H9 (cell line): ENCODE measurements around the gene C1orf198. TPM values are rescaled to one million over a fixed set of nuclear protein-coding genes. Genes with fewer than 3 reads are reported as not detected.

ENCODE experiments used
- DNase-seq: peaks from one replicate; pipeline ENCODE4 v3.0.0-alpha.2; 2017
- H2AFZ ChIP-seq: one replicate; pipeline ENCODE4 v1.6.1; 2013; ENCODE audit warnings: mild to moderate bottlenecking, low read length, control low read depth, moderate library complexity
- H2AK5ac ChIP-seq: 2 replicates; pipeline ENCODE4 v1.6.1; 2013; ENCODE audit warnings: low read length, control low read depth, mixed read lengths; ENCODE audit not compliant: insufficient read length
- H2BK120ac ChIP-seq: one replicate; pipeline ENCODE4 v1.6.1; 2013; ENCODE audit warnings: low read depth, mild to moderate bottlenecking, low read length, control low read depth, inconsistent platforms; ENCODE audit not compliant: poor library complexity, severe bottlenecking
- H2BK12ac ChIP-seq: 2 replicates; pipeline ENCODE4 v1.6.1; 2013; ENCODE audit warnings: low read length, control low read depth, mixed read lengths, low read depth; ENCODE audit not compliant: insufficient read length
- H2BK15ac ChIP-seq: 2 replicates; pipeline ENCODE4 v1.6.1; 2013; ENCODE audit warnings: low read depth, low read length, control low read depth
- H2BK20ac ChIP-seq: one replicate; pipeline ENCODE4 v1.6.1; 2013; ENCODE audit warnings: low read depth, mild to moderate bottlenecking, low read length, control low read depth, inconsistent platforms; ENCODE audit not compliant: poor library complexity, severe bottlenecking
- H2BK5ac ChIP-seq: 2 replicates; pipeline ENCODE4 v1.6.1; 2013; ENCODE audit warnings: low read length, control low read depth, mixed read lengths; ENCODE audit not compliant: insufficient read length
- H3K14ac ChIP-seq: 2 replicates; pipeline ENCODE4 v1.6.1; 2013; ENCODE audit warnings: low read length, control low read depth; ENCODE audit not compliant: insufficient read depth
- H3K18ac ChIP-seq: 2 replicates; pipeline ENCODE4 v1.6.1; 2013; ENCODE audit warnings: low read depth, mild to moderate bottlenecking, mixed read lengths, low read length, control low read depth; ENCODE audit not compliant: insufficient read length
- H3K23ac ChIP-seq: 2 replicates; pipeline ENCODE4 v1.6.1; 2013; ENCODE audit warnings: low read length, control low read depth, mixed read lengths, low read depth; ENCODE audit not compliant: insufficient read length
- H3K23me2 ChIP-seq: 2 replicates; pipeline ENCODE4 v1.6.1; 2013; ENCODE audit warnings: low read depth, mild to moderate bottlenecking, mixed read lengths, low read length, control low read depth; ENCODE audit not compliant: insufficient read length, poor library complexity, severe bottlenecking
- H3K27ac ChIP-seq: 2 replicates; pipeline ENCODE4 v1.5.1; 2013; ENCODE audit warnings: low read length, control low read depth, mixed read lengths, low read depth; ENCODE audit not compliant: insufficient read length
- H3K27me3 ChIP-seq: 2 replicates; pipeline ENCODE4 v1.6.1; 2013; ENCODE audit warnings: low read length, control low read depth, inconsistent platforms; ENCODE audit not compliant: insufficient read depth
- H3K4ac ChIP-seq: 2 replicates; pipeline ENCODE4 v1.6.1; 2013; ENCODE audit warnings: low read depth, mild to moderate bottlenecking, control low read depth, inconsistent platforms, low read length, moderate library complexity
- H3K4me1 ChIP-seq: 2 replicates; pipeline ENCODE4 v1.6.1; 2013; ENCODE audit warnings: low read length, control low read depth, inconsistent platforms; ENCODE audit not compliant: insufficient read depth
- H3K4me2 ChIP-seq: 2 replicates; pipeline ENCODE4 v1.6.1; 2013; ENCODE audit warnings: low read length, control low read depth, mixed read lengths; ENCODE audit not compliant: insufficient read length, insufficient read depth
- H3K56ac ChIP-seq: 2 replicates; pipeline ENCODE4 v1.6.1; 2013; ENCODE audit warnings: low read depth, mild to moderate bottlenecking, mixed read lengths, low read length, control low read depth; ENCODE audit not compliant: insufficient read length
- H3K79me1 ChIP-seq: 2 replicates; pipeline ENCODE4 v1.6.1; 2013; ENCODE audit warnings: low read depth, mild to moderate bottlenecking, moderate library complexity, low read length, control low read depth, inconsistent platforms; ENCODE audit not compliant: insufficient read depth, poor library complexity, severe bottlenecking
- H3K79me2 ChIP-seq: 2 replicates; pipeline ENCODE4 v1.6.1; 2013; ENCODE audit warnings: low read length, control low read depth, inconsistent platforms; ENCODE audit not compliant: insufficient read depth
- H3K9ac ChIP-seq: 2 replicates; pipeline ENCODE4 v1.6.1; 2013; ENCODE audit warnings: low read length, control low read depth, mixed read lengths; ENCODE audit not compliant: insufficient read length; ENCODE audit errors: extremely low read depth
- H3K9me3 ChIP-seq: one replicate; pipeline ENCODE4 v1.6.1; 2013; ENCODE audit warnings: low read depth, low read length, inconsistent platforms; ENCODE audit not compliant: control insufficient read depth
- H3T11ph ChIP-seq: one replicate; pipeline ENCODE4 v1.6.1; 2013; ENCODE audit warnings: mild to moderate bottlenecking, low read length, control low read depth, inconsistent platforms
- H4K20me1 ChIP-seq: one replicate; pipeline ENCODE4 v1.6.1; 2013; ENCODE audit not compliant: control insufficient read depth, insufficient read length, insufficient read depth
- H4K5ac ChIP-seq: 2 replicates; pipeline ENCODE4 v1.6.1; 2013; ENCODE audit warnings: low read depth, mild to moderate bottlenecking, mixed read lengths, low read length, control low read depth; ENCODE audit not compliant: insufficient read length
- H4K8ac ChIP-seq: replicated peaks from 2 replicates; pipeline ENCODE4 v1.6.1; 2013; ENCODE audit warnings: low read length, control low read depth, mixed read lengths, low read depth; ENCODE audit not compliant: insufficient read length
- H4K91ac ChIP-seq: 2 replicates; pipeline ENCODE4 v1.6.1; 2013; ENCODE audit warnings: low read depth, mild to moderate bottlenecking, moderate library complexity, mixed read lengths, low read length, control low read depth; ENCODE audit not compliant: insufficient read length
- H3K27ac Mint-ChIP-seq, 3 experiments: 2 replicates in 2 of 3; 3 replicates in 1 of 3; pipeline ENCODE4 v1.8.0; 2020 to 2021; ENCODE audit warnings: mixed read lengths in 3 of 3, mild to moderate bottlenecking in 1 of 3, moderate library complexity in 1 of 3
- H3K27me3 Mint-ChIP-seq: 2 replicates; pipeline ENCODE4 v1.8.0; 2021; ENCODE audit warnings: low read depth, mild to moderate bottlenecking, moderate library complexity, mixed read lengths
- H3K36me3 Mint-ChIP-seq, 3 experiments: 2 replicates in 2 of 3; 3 replicates in 1 of 3; pipeline ENCODE4 v1.8.0; 2020 to 2021; ENCODE audit warnings: low read depth in 3 of 3, mixed read lengths in 3 of 3; ENCODE audit not compliant: insufficient read depth in 1 of 3
- H3K4me1 Mint-ChIP-seq, 2 experiments: 2 replicates each; pipeline ENCODE4 v1.8.0; 2020; ENCODE audit warnings: mixed read lengths in 2 of 2
- H3K4me3 Mint-ChIP-seq, 2 experiments: 2 replicates in 1 of 2; 3 replicates in 1 of 2; pipeline ENCODE4 v1.8.0; 2020 to 2021; ENCODE audit warnings: mild to moderate bottlenecking in 2 of 2, mixed read lengths in 2 of 2, moderate library complexity in 1 of 2
- H3K9me3 Mint-ChIP-seq, 2 experiments: 2 replicates in 1 of 2; 3 replicates in 1 of 2; pipeline ENCODE4 v1.8.0; 2020; ENCODE audit warnings: mild to moderate bottlenecking in 2 of 2, mixed read lengths in 2 of 2, moderate library complexity in 1 of 2
- WGBS: extraction: QIAGEN DNeasy Blood & Tissue Kit; methylation state at CpG from one replicate; pipeline ENCODE4 v1.1.7; 2013; ENCODE audit warnings: missing lambda C conversion rate, low lambda C conversion rate, mixed read lengths; ENCODE audit not compliant: insufficient read length; ENCODE audit errors: extremely low coverage; 5-methylcytosine and 5-hydroxymethylcytosine counted together
- total RNA-seq: library from RNA; stranded (reverse); gene quantifications from 2 replicates; pipeline ENCODE4 v1.2.1, GENCODE V29; 2021
- TF ChIP-seq, protein P1 (sequence below): fragments of 200-600 bp; sonication (generic); conservative IDR thresholded peaks from 3 replicates; pipeline ENCODE4 v1.8.0; 2021; ENCODE audit warnings: antibody characterized with exemption, mild to moderate bottlenecking

C1orf198 gene
- total RNA-seq, 1 experiment from 2014 or later, result 28.9 TPM

DNA sequence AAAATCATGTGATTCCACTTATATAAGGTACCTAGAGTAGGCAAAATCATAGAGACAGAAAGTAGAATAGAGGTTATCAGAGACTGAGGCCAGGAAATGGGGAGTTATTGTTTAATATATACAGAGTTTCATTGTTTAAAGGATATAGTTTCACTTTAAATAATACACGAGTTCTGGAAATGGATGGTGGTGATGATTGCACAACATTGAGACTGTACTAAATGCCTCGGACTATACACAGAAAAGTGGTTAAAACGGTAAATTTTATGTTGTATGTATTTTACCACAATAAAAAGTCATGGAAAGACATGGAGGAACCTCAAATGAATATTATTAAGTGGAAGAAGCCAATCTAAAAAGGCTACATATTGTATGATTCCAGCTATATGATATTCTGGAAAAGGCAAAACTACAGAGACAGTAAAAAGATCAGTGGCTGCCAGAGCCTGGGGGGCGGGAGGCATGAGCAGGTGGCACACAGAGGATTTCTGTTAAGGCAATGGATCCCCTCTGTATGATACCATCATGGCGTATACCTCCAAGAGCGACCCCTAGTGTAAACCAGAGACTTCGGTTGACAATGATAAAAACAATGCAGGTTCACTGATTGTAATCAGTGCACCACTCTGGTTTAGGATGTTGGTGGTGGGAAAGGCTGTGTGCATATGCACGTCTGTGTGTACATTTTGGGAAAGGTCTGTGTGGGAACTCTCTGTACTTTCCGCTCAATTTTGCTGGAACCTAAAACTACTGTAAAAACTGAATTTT, 7.5 kb downstream of the C1orf198 start:
- H3K9me3 ChIP-seq, result no peaks in the 10 kb centered on the region
- Mint-ChIP-seq H3K4me1 (peaks cover 31 to 43% of the 10 kb centered on the region in 2 experiments), H3K36me3 (peaks cover 0 to 6% (median 4%) of the 10 kb centered on the region in 3 experiments; a peak in 4 of 7 replicates), H3K27me3 (no peaks in the 10 kb centered on the region), H3K27ac (no peak overlapping the region), H3K4me3 (no peak overlapping the region), H3K9me3 (no peaks in the 10 kb centered on the region)
- no peaks in the 10 kb centered on the region for H3K79me2 ChIP-seq
- H3T11ph ChIP-seq, result no peak overlapping the region
- no peak overlapping the region for H3K14ac ChIP-seq
- no peak overlapping the region for H2BK120ac ChIP-seq
- no peak overlapping the region for H2BK12ac ChIP-seq
- H3K9ac ChIP-seq, result no peak overlapping the region
- H3K23me2 ChIP-seq, result peaks cover 3% of the 10 kb centered on the region
- H3K23ac ChIP-seq, result no peak overlapping the region
- H4K5ac ChIP-seq, result no peak overlapping the region
- no peaks in the 10 kb centered on the region for H4K20me1 ChIP-seq
- no peak overlapping the region for H2BK20ac ChIP-seq
- no peak overlapping the region for H2BK5ac ChIP-seq
- no peaks in the 10 kb centered on the region for H3K27me3 ChIP-seq
- TF ChIP-seq, protein P1, sequence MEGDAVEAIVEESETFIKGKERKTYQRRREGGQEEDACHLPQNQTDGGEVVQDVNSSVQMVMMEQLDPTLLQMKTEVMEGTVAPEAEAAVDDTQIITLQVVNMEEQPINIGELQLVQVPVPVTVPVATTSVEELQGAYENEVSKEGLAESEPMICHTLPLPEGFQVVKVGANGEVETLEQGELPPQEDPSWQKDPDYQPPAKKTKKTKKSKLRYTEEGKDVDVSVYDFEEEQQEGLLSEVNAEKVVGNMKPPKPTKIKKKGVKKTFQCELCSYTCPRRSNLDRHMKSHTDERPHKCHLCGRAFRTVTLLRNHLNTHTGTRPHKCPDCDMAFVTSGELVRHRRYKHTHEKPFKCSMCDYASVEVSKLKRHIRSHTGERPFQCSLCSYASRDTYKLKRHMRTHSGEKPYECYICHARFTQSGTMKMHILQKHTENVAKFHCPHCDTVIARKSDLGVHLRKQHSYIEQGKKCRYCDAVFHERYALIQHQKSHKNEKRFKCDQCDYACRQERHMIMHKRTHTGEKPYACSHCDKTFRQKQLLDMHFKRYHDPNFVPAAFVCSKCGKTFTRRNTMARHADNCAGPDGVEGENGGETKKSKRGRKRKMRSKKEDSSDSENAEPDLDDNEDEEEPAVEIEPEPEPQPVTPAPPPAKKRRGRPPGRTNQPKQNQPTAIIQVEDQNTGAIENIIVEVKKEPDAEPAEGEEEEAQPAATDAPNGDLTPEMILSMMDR, result peak; percentile 41; the same call in 2 of the 3 replicates
- no peak overlapping the region for H2AFZ ChIP-seq
- no peak overlapping the region for H3K56ac ChIP-seq
- no peaks in the 10 kb centered on the region for H3K4me1 ChIP-seq
- H3K27ac ChIP-seq, result no peak overlapping the region
- no CpG with 5 or more reads among the region's 9 CpGs for WGBS
- H4K91ac ChIP-seq, result no peak overlapping the region
- no peak overlapping the region for H3K4me2 ChIP-seq
- no peak for DNase-seq
- no peak overlapping the region for H3K18ac ChIP-seq
- H3K4ac ChIP-seq, result no peak overlapping the region
- no peak overlapping the region for H2BK15ac ChIP-seq
- H3K79me1 ChIP-seq, result no peaks in the 10 kb centered on the region
- no peak overlapping the region for H4K8ac ChIP-seq
- no peak overlapping the region for H2AK5ac ChIP-seq
